Liver (tissue), 3 donors: ENCODE measurements around the gene ARHGEF4.

Source experiments
- FOXA2 ChIP-seq: IDR thresholded peaks from 2 replicates; pipeline ENCODE4 v1.6.1; 2016; ENCODE audit warnings: antibody characterized with exemption
- SP1 ChIP-seq: IDR thresholded peaks from 2 replicates; pipeline ENCODE4 v1.6.1; 2018; ENCODE audit warnings: antibody characterized with exemption, mild to moderate bottlenecking
- TAF1 ChIP-seq: conservative IDR thresholded peaks from 2 replicates; pipeline ENCODE4 v1.6.1; 2016; ENCODE audit warnings: antibody characterized with exemption, mild to moderate bottlenecking
- YY1 ChIP-seq: IDR thresholded peaks from 2 replicates; pipeline ENCODE4 v1.6.1; 2016; ENCODE audit warnings: antibody characterized with exemption, mild to moderate bottlenecking
- TF ChIP-seq, protein P1 (sequence below): fragments of 150-350 bp; IDR thresholded peaks from 2 replicates; pipeline ENCODE4 v1.5.1; 2017; ENCODE audit warnings: improper control_type of control experiment, low read depth, low read length; ENCODE audit not compliant: missing input control
- TF ChIP-seq, protein P2 (sequence below): IDR thresholded peaks from 2 replicates; pipeline ENCODE4 v1.6.1; 2016; ENCODE audit warnings: antibody characterized with exemption
- TF ChIP-seq, protein P3 (sequence below): IDR thresholded peaks from 2 replicates; pipeline ENCODE4 v1.6.1; 2016; ENCODE audit warnings: antibody characterized with exemption
- donor health status: healthy.
- donor health status: healthy.

DNA sequence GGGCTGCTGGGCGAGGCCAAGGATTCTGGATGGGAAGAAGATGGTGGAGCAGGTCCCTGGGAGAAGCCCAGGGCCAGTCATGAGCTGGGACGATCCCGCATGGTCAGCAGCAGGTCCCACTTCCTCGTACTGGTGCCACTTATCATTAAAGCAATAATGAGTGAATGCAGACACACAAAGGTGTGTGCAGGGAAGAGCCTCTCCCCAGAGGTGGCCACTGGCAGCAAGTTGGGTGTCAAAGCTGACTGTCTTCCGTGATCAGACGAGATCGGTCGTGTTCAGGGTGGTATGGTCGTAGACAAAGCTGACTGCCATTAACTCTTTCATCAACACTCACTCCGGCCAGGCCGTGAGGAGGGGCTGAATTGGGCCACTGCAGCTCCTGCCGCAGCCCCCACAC, 10.3 kb upstream of the ARHGEF4 start:
- TF ChIP-seq, protein P1, sequence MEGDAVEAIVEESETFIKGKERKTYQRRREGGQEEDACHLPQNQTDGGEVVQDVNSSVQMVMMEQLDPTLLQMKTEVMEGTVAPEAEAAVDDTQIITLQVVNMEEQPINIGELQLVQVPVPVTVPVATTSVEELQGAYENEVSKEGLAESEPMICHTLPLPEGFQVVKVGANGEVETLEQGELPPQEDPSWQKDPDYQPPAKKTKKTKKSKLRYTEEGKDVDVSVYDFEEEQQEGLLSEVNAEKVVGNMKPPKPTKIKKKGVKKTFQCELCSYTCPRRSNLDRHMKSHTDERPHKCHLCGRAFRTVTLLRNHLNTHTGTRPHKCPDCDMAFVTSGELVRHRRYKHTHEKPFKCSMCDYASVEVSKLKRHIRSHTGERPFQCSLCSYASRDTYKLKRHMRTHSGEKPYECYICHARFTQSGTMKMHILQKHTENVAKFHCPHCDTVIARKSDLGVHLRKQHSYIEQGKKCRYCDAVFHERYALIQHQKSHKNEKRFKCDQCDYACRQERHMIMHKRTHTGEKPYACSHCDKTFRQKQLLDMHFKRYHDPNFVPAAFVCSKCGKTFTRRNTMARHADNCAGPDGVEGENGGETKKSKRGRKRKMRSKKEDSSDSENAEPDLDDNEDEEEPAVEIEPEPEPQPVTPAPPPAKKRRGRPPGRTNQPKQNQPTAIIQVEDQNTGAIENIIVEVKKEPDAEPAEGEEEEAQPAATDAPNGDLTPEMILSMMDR = no peak
- TF ChIP-seq TAF1 (no peak), SP1 (no peak), YY1 (no peak), FOXA2 (no peak)
- TF ChIP-seq, protein P2, sequence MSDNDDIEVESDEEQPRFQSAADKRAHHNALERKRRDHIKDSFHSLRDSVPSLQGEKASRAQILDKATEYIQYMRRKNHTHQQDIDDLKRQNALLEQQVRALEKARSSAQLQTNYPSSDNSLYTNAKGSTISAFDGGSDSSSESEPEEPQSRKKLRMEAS = no peak
- TF ChIP-seq, protein P3, sequence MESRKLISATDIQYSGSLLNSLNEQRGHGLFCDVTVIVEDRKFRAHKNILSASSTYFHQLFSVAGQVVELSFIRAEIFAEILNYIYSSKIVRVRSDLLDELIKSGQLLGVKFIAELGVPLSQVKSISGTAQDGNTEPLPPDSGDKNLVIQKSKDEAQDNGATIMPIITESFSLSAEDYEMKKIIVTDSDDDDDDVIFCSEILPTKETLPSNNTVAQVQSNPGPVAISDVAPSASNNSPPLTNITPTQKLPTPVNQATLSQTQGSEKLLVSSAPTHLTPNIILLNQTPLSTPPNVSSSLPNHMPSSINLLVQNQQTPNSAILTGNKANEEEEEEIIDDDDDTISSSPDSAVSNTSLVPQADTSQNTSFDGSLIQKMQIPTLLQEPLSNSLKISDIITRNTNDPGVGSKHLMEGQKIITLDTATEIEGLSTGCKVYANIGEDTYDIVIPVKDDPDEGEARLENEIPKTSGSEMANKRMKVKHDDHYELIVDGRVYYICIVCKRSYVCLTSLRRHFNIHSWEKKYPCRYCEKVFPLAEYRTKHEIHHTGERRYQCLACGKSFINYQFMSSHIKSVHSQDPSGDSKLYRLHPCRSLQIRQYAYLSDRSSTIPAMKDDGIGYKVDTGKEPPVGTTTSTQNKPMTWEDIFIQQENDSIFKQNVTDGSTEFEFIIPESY = no peak
